GM12878 (cell line): ENCODE data around the gene PRKCE. TPM values are rescaled to one million over a fixed set of nuclear protein-coding genes. Genes with fewer than 3 reads are reported as not detected.
A peak's percentile ranks its signal among the peaks of the same experiment; 100 is the strongest.

Experiments used
- ATF2 ChIP-seq: IDR thresholded peaks from 2 replicates; pipeline ENCODE4 v1.6.1; 2012; ENCODE audit warnings: low read length, inconsistent platforms
- ELK1 ChIP-seq: IDR thresholded peaks from 2 replicates; pipeline ENCODE4 v1.6.1; 2012; ENCODE audit warnings: low read depth, low read length, improper control_type of control experiment
- GABPA ChIP-seq: IDR thresholded peaks from 2 replicates; pipeline ENCODE4 v1.6.1; 2014; ENCODE audit warnings: antibody characterized with exemption, low read depth, mild to moderate bottlenecking, inconsistent platforms
- HCFC1 ChIP-seq: fragments of 150-350 bp; IDR thresholded peaks from 2 replicates; pipeline ENCODE4 v1.6.1; 2014; ENCODE audit warnings: low read length
- HDAC6 ChIP-seq: fragments of 200-600 bp; sonication (generic); IDR thresholded peaks from one replicate; pipeline ENCODE4 v1.8.0; 2017; ENCODE audit warnings: antibody characterized with exemption; ENCODE audit not compliant: unreplicated experiment
- NR2F1 ChIP-seq: fragments of 450-650 bp; conservative IDR thresholded peaks from 2 replicates; pipeline ENCODE4 v1.6.1; 2017; ENCODE audit warnings: mild to moderate bottlenecking
- PKNOX1 ChIP-seq: fragments of 450-650 bp; IDR thresholded peaks from 2 replicates; pipeline ENCODE4 v1.6.1; 2016; ENCODE audit warnings: mild to moderate bottlenecking
- POLR2AphosphoS5 ChIP-seq: IDR thresholded peaks from 2 replicates; pipeline ENCODE4 v1.6.1; 2011; ENCODE audit warnings: mild to moderate bottlenecking, low read length, inconsistent platforms
- RUNX3 ChIP-seq: IDR thresholded peaks from 2 replicates; pipeline ENCODE4 v1.6.1; 2012; ENCODE audit warnings: low read length, inconsistent platforms
- ZBTB33 ChIP-seq: fragments of 450-650 bp; IDR thresholded peaks from 2 replicates; pipeline ENCODE4 v1.6.1; 2017; ENCODE audit warnings: mild to moderate bottlenecking
- polyA plus RNA-seq, 11 experiments: library from polyadenylated mRNA; depleted of rRNA in 4 of 11; unstranded in 6 of 11; stranded (reverse) in 5 of 11; fragments of >200 nt; fragmentation: Nextera tagmentation in 4 of 11; fragmentation: Illumina TruSeq in 1 of 11; extraction: Ambion mirVana in 4 of 11; extraction: Trizol in 1 of 11; gene quantifications; 1 replicate in 1 of 11; 2 replicates in 10 of 11; pipeline versions ENCODE4 v1.2.1 to v1.2.3, GENCODE V29; 2011 to 2016; ENCODE audit warnings: inconsistent platforms in 2 of 11, missing spikeins in 2 of 11, low read depth in 1 of 11
- total RNA-seq, 4 experiments: library from RNA; depleted of rRNA in 3 of 4; stranded (reverse); fragments of >200 nt in 3 of 4; fragmentation: Illumina TruSeq in 1 of 4; extraction: Trizol in 1 of 4; gene quantifications; 2 replicates each; pipeline versions ENCODE4 v1.2.1 to v1.2.3, GENCODE V29; 2013 to 2021

The PRKCE gene
- total and polyA plus RNA-seq, 10 of the 15 experiments (the other 5 are each of a cell fraction or from before 2014, with no cell fraction given) = 2.6 to 28.2 (median 11.3) TPM

GRCh38 chr2:46032996-46033395 is 381.5 kb downstream of the PRKCE start (continued):
- TF ChIP-seq ELK1 (no peak), NR2F1 (no peak), ATF2 (0 out of 2 replicates have a peak, but pooled peaks have one; percentile 17), PKNOX1 (peak; percentile 24; the same call in 1 of the 2 replicates), HCFC1 (no peak), HDAC6 (no peak), GABPA (no peak), RUNX3 (peak; percentile 48; the same call in 1 of the 2 replicates), POLR2AphosphoS5 (no peak), ZBTB33 (no peak)
